K562 (cell line): ENCODE measurements around the gene PARD6B. TPM values are rescaled to one million over a fixed set of nuclear protein-coding genes. Genes with fewer than 3 reads are reported as not detected.

Source experiments
- BRCA1 ChIP-seq, 2 experiments: fragments of 450-650 bp in 1 of 2; sonication (generic) in 1 of 2; formaldehyde crosslinking in 1 of 2; IDR thresholded peaks; 2 replicates each; pipeline versions ENCODE4 v1.5.0 to v1.6.1; 2017 to 2020; ENCODE audit warnings: mild to moderate bottlenecking in 1 of 2, missing genetic modification reagents in 1 of 2
- CBX5 ChIP-seq: IDR thresholded peaks from 2 replicates; pipeline ENCODE4 v1.6.1; 2014; ENCODE audit warnings: low read depth, borderline replicate concordance
- DMBX1 ChIP-seq: fragments of 250-450 bp; sonication (Bioruptor Pico); IDR thresholded peaks from 2 replicates; pipeline ENCODE4 v1.8.0; 2022; ENCODE audit warnings: inconsistent platforms, mild to moderate bottlenecking, moderate library complexity, borderline replicate concordance
- EP400 ChIP-seq: fragments of 450-650 bp; IDR thresholded peaks from 2 replicates; pipeline ENCODE4 v1.6.1; 2017; ENCODE audit warnings: antibody characterized with exemption, mild to moderate bottlenecking, moderate library complexity
- POU5F1 ChIP-seq: fragments of 150-350 bp; IDR thresholded peaks from 2 replicates; pipeline ENCODE4 v1.6.1; 2014; ENCODE audit warnings: borderline replicate concordance, low read length, low read depth, mild to moderate bottlenecking; ENCODE audit not compliant: partially characterized antibody
- PTBP1 ChIP-seq: fragments of 200-400 bp; formaldehyde crosslinking; IDR thresholded peaks from 2 replicates; pipeline ENCODE4 v1.6.1; 2017; ENCODE audit warnings: low read depth, low read length
- PYGO2 ChIP-seq: fragments of 450-650 bp; IDR thresholded peaks from 2 replicates; pipeline ENCODE4 v1.6.1; 2016; ENCODE audit warnings: mild to moderate bottlenecking, missing genetic modification characterization, moderate library complexity, missing compliant biosample characterization
- SAP30 ChIP-seq: fragments of 200-600 bp; sonication (generic); IDR thresholded peaks from 2 replicates; pipeline ENCODE4 v1.6.1; 2012; ENCODE audit warnings: borderline replicate concordance, low read depth, mild to moderate bottlenecking, moderate library complexity, low read length, control low read depth, inconsistent platforms; ENCODE audit not compliant: insufficient read depth, poor library complexity, severe bottlenecking
- ZNF507 ChIP-seq: conservative IDR thresholded peaks from 2 replicates; pipeline ENCODE4 v1.6.1; 2017; ENCODE audit warnings: missing genetic modification characterization, missing compliant biosample characterization
- ZNF764 ChIP-seq: fragments of 250-450 bp; sonication (Bioruptor Pico); IDR thresholded peaks from 2 replicates; pipeline ENCODE4 v1.4.0; 2020; ENCODE audit warnings: low read depth, mild to moderate bottlenecking, moderate library complexity
- polyA plus RNA-seq, 8 experiments: library from polyadenylated mRNA; depleted of rRNA in 4 of 8; stranded (reverse) in 5 of 8; unstranded in 3 of 8; fragments of >200 nt; fragmentation: Nextera tagmentation in 2 of 8; fragmentation: Illumina TruSeq in 1 of 8; extraction: Ambion mirVana in 2 of 8; extraction: Trizol in 1 of 8; gene quantifications; 2 replicates each; pipeline versions ENCODE4 v1.2.1 to v1.2.3, GENCODE V29; 2011 to 2014; ENCODE audit warnings: inconsistent platforms in 1 of 8, missing spikeins in 1 of 8
- total RNA-seq, 7 experiments: library from RNA; depleted of rRNA in 6 of 7; stranded (reverse); fragments of >200 nt in 6 of 7; fragmentation: Illumina TruSeq in 2 of 7; extraction: Trizol in 2 of 7; gene quantifications; 2 replicates each; pipeline versions ENCODE4 v1.2.1 to v1.2.3, GENCODE V29; 2011 to 2021; ENCODE audit warnings: low replicate concordance in 1 of 7
- TF ChIP-seq, protein P1 (sequence below), 2 experiments: fragments of 450-650 bp; formaldehyde crosslinking in 1 of 2; IDR thresholded peaks; 2 replicates each; pipeline versions ENCODE4 v1.4.0 to v1.6.1; 2014 to 2020; ENCODE audit warnings: mild to moderate bottlenecking in 2 of 2, borderline replicate concordance in 1 of 2, low read depth in 1 of 2
- TF ChIP-seq, protein P2 (sequence below): conservative IDR thresholded peaks from 2 replicates; pipeline ENCODE4 v1.6.1; 2011; ENCODE audit warnings: low read depth, mild to moderate bottlenecking, low read length; ENCODE audit not compliant: control insufficient read depth
- TF ChIP-seq, protein P3 (sequence below), 2 experiments: fragments of 450-650 bp in 1 of 2; sonication (generic) in 1 of 2; formaldehyde crosslinking; conservative IDR thresholded peaks; 2 replicates each; pipeline versions ENCODE4 v1.4.0 to v1.8.1; 2020 to 2022; ENCODE audit warnings: mild to moderate bottlenecking in 1 of 2, missing genetic modification reagents in 1 of 2
- TF ChIP-seq, protein P4 (sequence below): sonication (generic); IDR thresholded peaks from 2 replicates; pipeline ENCODE4 v1.6.1; 2016

PARD6B gene
- total and polyA plus RNA-seq, 9 of the 15 experiments (the other 6 are each of a cell fraction or from before 2014, with no cell fraction given): 1.7 to 12.3 (median 5.5) TPM

DNA sequence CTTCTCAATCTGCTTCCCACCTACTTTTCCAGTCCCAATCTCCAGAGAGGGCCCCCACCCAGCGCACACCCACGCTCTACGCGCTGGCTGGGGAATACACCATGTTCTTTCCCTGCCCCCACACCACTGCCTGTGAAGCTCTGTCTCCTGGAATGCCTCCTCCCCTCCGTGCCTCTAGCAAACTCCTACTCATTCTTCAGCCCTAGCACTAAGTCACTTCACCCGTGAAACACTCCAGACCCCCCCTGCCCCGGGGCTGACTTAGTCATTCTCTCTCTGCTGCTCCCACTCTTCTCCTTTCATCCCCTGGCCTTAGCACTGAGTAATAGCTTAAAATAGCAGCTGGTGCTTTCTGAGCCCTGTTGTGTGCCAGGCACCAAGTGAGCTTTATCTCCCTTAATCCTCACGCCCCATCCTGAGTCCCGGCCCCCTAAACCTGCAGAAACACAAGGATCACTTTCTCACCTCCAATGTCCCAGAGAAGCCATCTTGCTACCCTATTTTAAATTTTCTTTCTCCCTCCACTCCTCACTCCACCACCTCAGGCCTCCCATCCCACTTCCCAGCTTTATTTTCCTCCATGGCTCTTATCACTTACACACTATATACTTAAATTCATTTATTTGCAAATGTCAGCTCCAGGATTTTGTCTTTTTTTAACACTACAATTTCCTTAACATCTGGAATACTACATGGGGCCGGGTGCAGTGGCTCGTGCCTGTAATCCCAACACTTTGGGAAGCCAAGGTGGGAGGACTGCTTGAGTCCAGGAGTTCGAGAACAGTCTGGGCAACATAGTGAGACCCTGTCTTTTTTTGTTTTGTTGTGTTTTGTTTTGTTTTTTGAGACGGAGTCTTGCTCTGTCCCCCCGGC is 6.3 kb upstream of the PARD6B start (continued):
- TF ChIP-seq, protein P1, sequence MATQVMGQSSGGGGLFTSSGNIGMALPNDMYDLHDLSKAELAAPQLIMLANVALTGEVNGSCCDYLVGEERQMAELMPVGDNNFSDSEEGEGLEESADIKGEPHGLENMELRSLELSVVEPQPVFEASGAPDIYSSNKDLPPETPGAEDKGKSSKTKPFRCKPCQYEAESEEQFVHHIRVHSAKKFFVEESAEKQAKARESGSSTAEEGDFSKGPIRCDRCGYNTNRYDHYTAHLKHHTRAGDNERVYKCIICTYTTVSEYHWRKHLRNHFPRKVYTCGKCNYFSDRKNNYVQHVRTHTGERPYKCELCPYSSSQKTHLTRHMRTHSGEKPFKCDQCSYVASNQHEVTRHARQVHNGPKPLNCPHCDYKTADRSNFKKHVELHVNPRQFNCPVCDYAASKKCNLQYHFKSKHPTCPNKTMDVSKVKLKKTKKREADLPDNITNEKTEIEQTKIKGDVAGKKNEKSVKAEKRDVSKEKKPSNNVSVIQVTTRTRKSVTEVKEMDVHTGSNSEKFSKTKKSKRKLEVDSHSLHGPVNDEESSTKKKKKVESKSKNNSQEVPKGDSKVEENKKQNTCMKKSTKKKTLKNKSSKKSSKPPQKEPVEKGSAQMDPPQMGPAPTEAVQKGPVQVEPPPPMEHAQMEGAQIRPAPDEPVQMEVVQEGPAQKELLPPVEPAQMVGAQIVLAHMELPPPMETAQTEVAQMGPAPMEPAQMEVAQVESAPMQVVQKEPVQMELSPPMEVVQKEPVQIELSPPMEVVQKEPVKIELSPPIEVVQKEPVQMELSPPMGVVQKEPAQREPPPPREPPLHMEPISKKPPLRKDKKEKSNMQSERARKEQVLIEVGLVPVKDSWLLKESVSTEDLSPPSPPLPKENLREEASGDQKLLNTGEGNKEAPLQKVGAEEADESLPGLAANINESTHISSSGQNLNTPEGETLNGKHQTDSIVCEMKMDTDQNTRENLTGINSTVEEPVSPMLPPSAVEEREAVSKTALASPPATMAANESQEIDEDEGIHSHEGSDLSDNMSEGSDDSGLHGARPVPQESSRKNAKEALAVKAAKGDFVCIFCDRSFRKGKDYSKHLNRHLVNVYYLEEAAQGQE (IDR thresholded peaks at IDR 0.05; ENCODE audit: borderline replicate concordance): no peak
- TF ChIP-seq, protein P1 (CRISPR knock-in tag; IDR thresholded peaks at IDR 0.05; ENCODE audit: low read depth): no peak
- TF ChIP-seq CBX5 (no peak), POU5F1 (no peak), EP400 (no peak; the same call in 1 of the 2 replicates), ZNF507 (tag) (no peak), DMBX1 (no peak), ZNF764 (CRISPR knock-in tag) (no peak), PTBP1 (no peak), SAP30 (no peak), PYGO2 (tag) (no peak), BRCA1 (IDR thresholded peaks at IDR 0.05) (no peak), BRCA1 (CRISPR knock-in tag; IDR thresholded peaks at IDR 0.05) (no peak)
- TF ChIP-seq, protein P2, sequence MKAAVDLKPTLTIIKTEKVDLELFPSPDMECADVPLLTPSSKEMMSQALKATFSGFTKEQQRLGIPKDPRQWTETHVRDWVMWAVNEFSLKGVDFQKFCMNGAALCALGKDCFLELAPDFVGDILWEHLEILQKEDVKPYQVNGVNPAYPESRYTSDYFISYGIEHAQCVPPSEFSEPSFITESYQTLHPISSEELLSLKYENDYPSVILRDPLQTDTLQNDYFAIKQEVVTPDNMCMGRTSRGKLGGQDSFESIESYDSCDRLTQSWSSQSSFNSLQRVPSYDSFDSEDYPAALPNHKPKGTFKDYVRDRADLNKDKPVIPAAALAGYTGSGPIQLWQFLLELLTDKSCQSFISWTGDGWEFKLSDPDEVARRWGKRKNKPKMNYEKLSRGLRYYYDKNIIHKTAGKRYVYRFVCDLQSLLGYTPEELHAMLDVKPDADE: no peak; the same call in 1 of the 2 replicates
- TF ChIP-seq, protein P3, sequence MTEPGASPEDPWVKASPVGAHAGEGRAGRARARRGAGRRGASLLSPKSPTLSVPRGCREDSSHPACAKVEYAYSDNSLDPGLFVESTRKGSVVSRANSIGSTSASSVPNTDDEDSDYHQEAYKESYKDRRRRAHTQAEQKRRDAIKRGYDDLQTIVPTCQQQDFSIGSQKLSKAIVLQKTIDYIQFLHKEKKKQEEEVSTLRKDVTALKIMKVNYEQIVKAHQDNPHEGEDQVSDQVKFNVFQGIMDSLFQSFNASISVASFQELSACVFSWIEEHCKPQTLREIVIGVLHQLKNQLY (CRISPR knock-in tag; conservative IDR thresholded peaks at IDR 0.05): no peak
- TF ChIP-seq, protein P4, sequence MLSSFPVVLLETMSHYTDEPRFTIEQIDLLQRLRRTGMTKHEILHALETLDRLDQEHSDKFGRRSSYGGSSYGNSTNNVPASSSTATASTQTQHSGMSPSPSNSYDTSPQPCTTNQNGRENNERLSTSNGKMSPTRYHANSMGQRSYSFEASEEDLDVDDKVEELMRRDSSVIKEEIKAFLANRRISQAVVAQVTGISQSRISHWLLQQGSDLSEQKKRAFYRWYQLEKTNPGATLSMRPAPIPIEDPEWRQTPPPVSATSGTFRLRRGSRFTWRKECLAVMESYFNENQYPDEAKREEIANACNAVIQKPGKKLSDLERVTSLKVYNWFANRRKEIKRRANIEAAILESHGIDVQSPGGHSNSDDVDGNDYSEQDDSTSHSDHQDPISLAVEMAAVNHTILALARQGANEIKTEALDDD: peak; percentile 91; the same call in 1 of the 2 replicates
